ENCODE measurements around the gene WNT1. TPM values are rescaled to one million over a fixed set of nuclear protein-coding genes. Genes with fewer than 3 reads are reported as not detected.
A peak's percentile ranks its signal among the peaks of the same experiment; 100 is the strongest.

WNT1 gene
- total and polyA plus RNA-seq, 8 donors: not detected

DNA sequence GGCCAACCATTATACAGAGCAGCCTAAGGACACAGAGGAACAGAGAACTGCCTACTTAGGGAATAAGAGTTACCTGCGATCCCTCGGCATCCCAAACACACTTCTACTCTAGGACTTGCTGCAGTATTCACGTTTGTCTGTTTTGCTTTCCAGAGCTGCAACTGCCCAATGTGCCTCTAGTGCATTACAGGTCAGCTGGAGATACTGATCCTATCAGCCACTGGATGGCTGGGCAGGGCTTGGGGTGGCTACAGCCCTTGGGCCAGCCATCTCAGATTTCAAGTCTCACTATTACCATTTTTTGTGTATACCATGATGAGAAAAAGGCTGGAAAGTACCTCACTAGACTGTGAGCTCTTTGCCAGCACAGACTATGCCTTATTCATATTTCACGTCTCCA is 25.4 kb upstream of the WNT1 start:
- WGBS, 2 donors: 85 to 92% methylated on average over 4 of the region's 4 CpGs
- Histone ChIP-seq H3K4me3 (no peak overlapping the region), H3K27me3 (no peaks in the 10 kb centered on the region), H3K27ac (no peak overlapping the region), H3K9me3 (no peaks in the 10 kb centered on the region), H3K4me1 (peaks cover 0 to 12% (median 6%) of the 10 kb centered on the region in 3 donors), H3K36me3 (no peaks in the 10 kb centered on the region)
- TF ChIP-seq, protein P1, sequence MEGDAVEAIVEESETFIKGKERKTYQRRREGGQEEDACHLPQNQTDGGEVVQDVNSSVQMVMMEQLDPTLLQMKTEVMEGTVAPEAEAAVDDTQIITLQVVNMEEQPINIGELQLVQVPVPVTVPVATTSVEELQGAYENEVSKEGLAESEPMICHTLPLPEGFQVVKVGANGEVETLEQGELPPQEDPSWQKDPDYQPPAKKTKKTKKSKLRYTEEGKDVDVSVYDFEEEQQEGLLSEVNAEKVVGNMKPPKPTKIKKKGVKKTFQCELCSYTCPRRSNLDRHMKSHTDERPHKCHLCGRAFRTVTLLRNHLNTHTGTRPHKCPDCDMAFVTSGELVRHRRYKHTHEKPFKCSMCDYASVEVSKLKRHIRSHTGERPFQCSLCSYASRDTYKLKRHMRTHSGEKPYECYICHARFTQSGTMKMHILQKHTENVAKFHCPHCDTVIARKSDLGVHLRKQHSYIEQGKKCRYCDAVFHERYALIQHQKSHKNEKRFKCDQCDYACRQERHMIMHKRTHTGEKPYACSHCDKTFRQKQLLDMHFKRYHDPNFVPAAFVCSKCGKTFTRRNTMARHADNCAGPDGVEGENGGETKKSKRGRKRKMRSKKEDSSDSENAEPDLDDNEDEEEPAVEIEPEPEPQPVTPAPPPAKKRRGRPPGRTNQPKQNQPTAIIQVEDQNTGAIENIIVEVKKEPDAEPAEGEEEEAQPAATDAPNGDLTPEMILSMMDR (IDR thresholded peaks at IDR 0.05): no peak
- DNase-seq (peak in 1 of 6 donors; percentile 21), ATAC-seq (no peak), FAIRE-seq (no peak)
- intact Hi-C loops (cut with DNase I): no loop called here

DNA sequence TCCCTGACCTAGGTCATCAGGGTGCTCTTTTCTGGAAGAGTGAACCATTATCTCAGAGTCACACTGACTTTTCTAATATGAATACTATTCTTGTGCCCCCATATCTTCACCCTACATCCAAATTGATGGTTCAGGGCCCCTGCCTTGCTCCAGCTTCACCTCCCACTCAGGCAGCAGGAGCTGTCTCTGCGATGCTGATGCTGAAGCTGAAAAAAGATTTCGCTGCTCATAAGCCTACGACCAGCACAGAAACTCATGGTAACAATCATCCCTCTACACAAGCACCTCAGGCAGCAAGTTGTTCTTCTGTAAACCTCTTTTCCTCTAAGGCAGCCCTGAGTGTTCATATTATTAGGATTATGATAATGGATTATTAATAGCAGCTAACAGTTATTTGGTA is 24.1 kb upstream of the WNT1 start:
- WGBS, 2 donors: 96 to 97% methylated on average over 3 of the region's 3 CpGs
- H3K36me3 ChIP-seq: no peaks in the 10 kb centered on the region
- intact Hi-C loops (cut with DNase I): no loop called here

DNA sequence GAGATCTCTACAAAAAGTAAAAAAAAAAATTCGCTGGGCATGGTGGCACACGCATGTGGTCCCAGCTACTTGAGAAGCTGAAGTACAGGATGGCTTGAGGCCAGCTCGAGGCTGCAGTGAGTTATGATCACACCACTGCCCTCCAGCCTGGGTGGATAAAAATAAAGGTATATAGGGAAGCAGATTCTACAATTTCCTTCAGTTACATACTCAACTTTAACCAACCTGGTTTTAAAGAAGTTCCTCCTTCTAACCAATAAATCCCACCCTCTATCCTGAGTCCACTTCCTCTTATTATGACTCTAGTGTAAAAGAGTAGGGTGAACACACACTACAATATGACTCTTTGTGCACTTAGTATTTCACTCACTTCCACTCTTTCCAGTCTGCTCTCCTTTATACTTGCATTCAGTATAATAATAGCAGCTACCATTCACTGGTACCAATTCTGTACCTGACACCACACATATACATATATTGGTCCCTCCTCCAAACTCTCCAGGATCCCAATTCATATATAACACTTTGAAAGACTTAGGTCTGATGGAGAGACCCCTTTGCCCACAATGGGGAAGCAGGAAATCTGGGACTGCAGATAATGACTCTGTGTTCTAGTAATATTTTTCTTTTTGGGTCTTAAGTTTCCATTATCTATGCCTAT is 23.2 kb upstream of the WNT1 start:
- no peak for DNase-seq
- TF ChIP-seq, protein P1 (IDR thresholded peaks at IDR 0.05): no peak
- H3K27ac ChIP-seq: no peak overlapping the region
- H3K36me3 ChIP-seq: no peaks in the 10 kb centered on the region
- intact Hi-C loops (cut with DNase I): no loop called here
- H3K27me3 ChIP-seq: no peaks in the 10 kb centered on the region
- no peak for ATAC-seq
- no peaks in the 10 kb centered on the region for H3K9me3 ChIP-seq
- peaks cover 0 to 19% (median 6%) of the 10 kb centered on the region in 3 donors for H3K4me1 ChIP-seq
- H3K4me3 ChIP-seq: no peak overlapping the region
- no peak for FAIRE-seq
- 89 to 94% methylated on average over 3 of the region's 3 CpGs for WGBS, 2 donors

More for the DNA sequence above, 24.1 kb upstream of the WNT1 start:
- Histone ChIP-seq H3K4me3 (no peak overlapping the region), H3K9me3 (no peaks in the 10 kb centered on the region), H3K27ac (no peak overlapping the region), H3K27me3 (no peaks in the 10 kb centered on the region), H3K4me1 (peaks cover 0 to 19% (median 6%) of the 10 kb centered on the region in 3 donors)
- DNase-seq (peak in 1 of 6 donors; percentile 6), ATAC-seq (no peak), FAIRE-seq (no peak)
- TF ChIP-seq, protein P1 (IDR thresholded peaks at IDR 0.05): no peak

DNA sequence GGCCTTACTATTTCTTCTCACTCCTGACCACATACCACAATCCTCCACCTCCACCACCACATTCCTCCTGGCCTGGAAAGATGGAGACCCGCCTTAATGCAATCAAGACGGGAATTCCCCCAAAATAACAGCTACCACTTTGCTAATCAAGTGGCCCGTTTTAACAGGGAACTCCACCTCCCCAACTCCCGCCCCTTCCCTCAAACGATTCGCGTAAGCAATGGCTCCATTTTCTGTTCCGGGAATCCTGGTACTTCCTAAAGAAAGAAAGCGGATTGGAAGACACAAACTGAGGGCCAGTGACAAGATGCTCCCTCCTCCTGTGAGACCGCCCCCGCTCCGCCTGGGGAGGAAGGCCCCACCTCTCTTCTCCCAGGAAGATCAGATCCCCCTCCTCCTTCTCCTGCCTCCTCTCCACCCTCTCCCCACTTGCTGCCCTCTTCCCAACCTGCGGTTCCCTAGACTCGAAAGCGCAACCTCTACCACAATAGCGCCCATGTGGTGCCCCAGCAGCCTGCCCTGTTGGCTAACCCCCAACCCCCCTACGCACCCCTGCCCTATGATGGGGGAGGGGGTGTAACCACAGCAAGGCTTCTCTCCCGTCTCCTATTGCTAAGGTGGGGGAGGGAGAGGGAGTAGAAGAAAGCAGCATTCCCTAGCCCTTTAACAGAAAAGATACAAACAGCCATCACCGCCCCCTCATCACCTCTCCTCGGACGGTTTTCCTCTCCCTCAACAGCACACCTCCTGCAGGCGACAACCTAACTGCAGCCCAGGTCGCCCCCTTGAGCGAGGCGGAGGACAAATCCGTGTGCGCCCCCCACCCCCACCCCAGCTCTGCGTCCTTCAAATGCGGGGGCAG is 21.6 kb upstream of the WNT1 start:
- intact Hi-C loops (cut with DNase I): no loop called here
- peak; percentile 34 to 83 (median 75) for ATAC-seq

More for the DNA sequence above, 21.6 kb upstream of the WNT1 start:
- H3K27ac ChIP-seq: peak overlapping the region; percentile 35 to 66 (median 50)
- H3K4me1 ChIP-seq: peaks cover 0 to 19% (median 6%) of the 10 kb centered on the region in 3 donors
- FAIRE-seq (no peak), DNase-seq (peak in 5 of 6 donors; percentile 53 to 78 (median 63))
- 2% methylated on average over 26 to 29 of the region's 29 CpGs for WGBS, 2 donors
- TF ChIP-seq, protein P1 (IDR thresholded peaks at IDR 0.05): no peak
- no peaks in the 10 kb centered on the region for H3K36me3 ChIP-seq
- no peaks in the 10 kb centered on the region for H3K9me3 ChIP-seq
- peak overlapping the region; percentile 60 to 97 (median 94) for H3K4me3 ChIP-seq
- H3K27me3 ChIP-seq: no peaks in the 10 kb centered on the region

Measured in pancreas (tissue), 10 donors.